HG03066 (cell line): ENCODE data around the gene SEPTIN10.

ENCODE experiments used
- ATAC-seq: cut with Tn5 transposase; IDR thresholded peaks from one replicate; pipeline ENCODE4 v1.9.1; 2021; ENCODE audit warnings: low read depth; ENCODE audit not compliant: unreplicated experiment

Gene SEPTIN10

DNA sequence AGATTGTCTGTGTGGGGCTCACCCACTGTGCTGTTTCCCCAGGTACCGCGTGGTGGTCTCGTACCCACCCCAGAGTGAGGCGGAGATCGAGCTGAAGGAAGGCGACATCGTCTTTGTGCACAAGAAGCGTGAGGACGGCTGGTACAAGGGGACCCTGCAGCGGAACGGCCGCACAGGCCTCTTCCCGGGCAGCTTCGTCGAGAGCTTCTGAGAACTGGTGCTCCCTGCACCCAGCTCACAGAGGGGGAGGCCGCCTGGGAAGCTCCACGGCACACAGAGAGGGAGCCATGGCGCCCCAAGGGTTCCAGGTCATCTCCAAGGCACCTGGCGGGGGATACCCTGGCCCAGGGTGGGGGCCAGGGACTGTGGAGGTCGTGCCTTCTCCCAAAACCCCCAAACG lies 112.3 kb downstream of the SEPTIN10 start:
- no peak for ATAC-seq

DNA sequence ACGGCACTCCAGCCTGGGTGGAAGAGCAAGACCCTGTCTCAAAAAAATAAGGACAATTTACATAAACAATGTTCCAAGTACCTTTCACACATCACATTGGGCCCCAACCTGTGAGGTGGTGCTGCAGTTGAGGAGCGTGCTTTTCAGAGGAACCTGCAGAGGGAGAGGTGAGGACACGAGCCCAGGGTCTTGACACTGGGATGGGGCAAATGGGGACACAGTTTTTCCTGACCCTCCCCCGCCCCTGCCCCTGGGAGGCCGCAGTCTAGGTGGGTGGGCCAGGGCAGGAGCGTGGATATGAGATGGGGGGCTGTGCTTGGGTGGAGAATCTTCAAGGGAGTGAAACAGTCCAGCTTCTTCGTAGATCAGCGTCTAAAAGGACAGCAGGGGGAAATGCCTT lies 112.9 kb downstream of the SEPTIN10 start:
- no peak for ATAC-seq

DNA sequence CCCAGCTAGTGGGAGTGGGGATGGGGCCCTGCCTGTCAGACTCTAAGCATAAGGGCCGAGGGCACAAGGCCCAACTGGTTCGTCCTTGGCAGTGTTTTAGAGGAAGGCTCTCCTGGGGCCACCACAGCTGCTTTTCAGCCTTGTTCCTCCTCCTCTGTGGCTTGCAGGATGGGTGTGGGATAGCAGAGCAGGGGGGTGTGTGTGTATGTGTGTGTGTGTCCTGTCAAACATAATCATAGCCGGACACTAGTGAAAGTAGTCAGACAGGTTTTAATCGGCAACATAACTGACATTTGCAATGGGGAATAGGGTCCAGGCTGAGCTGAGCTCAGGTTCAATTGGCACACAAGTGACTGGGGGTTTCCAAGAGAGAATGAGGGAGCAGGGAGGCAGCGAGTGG lies 114.2 kb downstream of the SEPTIN10 start:
- no peak for ATAC-seq

DNA sequence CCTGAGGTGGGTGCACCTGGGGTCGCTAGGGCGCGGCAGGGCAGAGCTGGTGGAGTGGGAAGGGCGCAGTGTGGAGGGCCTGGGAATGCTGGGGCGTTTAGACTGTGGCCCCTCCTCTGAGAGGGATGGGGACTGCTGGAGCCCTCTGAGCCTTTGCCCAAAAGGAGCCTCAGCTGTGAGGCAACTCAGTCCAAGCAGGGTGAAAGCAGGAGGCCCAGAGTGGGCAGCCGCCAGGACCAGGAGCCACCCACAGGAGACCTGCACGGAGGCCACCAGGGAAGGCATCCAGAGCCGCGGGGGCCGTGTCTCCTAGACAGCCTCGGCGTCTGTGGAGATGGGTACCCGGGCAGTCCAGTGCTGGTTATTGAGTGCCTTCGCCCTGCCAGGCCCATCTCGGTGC lies 114.9 kb downstream of the SEPTIN10 start:
- no peak for ATAC-seq

DNA sequence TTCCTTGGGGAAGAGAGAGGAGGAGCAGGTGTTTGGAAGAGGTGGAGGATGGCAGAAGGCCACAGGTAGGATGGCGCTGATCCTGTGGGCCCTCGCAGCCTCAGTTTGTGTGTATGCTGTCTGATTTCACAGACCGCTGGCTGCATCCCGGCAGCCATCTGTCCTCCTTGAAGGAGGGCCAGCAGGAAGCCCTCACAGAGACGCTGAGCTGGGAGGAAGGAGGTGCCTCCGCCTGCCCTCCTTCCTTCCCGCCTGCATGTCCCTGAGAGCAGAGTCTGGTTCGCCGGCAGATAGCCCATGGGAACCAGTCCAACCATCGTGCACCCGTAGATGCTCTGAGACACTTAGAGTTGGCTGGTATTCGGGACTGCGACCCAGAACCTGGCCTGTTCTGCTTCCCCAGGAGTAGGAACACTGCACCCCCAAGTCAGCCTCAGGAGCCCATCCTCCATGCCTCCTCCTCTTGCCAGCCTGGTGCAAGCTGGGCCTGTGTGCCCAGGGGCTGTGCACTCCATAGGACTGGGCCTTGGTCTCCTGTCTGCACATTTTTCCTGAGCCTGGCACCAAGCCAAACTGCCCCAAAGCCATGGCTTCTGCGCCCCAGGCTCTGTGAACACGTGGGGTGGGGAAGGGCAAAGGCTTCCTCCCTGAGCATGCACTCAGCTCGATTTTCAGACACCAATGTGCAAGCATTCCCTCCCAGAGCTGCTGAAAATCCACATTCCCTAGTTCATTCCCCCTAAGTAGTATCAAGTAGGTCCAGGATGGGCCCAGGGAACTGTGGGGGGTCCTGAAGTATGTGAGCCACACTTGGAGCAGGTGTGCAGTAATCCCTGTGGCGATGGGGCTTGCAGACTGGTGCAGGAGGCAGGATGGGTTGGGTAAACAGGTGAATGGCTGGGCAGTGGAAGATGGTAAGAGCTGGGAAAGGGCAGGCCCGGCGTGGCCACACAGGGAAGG lies 115.6 kb downstream of the SEPTIN10 start:
- ATAC-seq, result no peak

DNA sequence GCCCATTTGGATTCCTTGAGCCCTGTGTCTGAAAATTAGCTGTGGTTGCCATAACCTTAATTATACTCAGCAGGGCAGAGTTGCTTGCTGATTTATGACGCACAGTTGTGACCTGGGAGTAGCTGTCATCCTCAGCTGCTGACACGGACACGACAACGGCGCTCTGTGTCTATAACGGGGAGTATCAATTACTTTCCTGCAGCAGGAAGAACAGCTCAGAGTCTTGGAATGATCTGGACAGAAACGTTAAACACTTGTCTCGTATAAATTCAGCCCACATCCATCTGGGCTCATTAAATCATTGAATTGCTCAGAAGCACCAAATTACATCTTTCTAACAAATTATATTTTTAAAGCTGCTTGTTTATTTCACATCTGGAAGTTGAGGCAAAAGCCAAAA lies 116.3 kb downstream of the SEPTIN10 start:
- no peak for ATAC-seq

DNA sequence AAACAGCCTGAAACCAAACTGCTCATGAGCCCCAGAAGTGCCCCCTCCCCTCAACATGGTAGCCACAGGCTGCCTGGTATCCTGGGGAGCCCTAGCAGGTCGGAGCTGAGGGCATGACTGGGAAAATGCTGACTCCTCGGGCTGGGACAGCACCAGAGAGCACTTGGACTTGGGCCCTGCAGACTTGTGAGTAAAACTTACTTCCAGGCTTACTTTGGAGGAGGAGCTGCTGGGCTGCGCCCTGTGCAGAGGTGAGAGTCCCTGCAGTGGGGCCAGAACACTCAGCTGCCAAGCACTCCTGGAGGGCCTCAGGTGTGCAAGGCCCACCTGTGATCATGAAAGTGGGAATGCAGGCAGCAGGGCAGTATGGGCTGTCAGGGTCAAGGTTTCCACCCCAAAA lies 119.4 kb downstream of the SEPTIN10 start:
- ATAC-seq, result no peak

DNA sequence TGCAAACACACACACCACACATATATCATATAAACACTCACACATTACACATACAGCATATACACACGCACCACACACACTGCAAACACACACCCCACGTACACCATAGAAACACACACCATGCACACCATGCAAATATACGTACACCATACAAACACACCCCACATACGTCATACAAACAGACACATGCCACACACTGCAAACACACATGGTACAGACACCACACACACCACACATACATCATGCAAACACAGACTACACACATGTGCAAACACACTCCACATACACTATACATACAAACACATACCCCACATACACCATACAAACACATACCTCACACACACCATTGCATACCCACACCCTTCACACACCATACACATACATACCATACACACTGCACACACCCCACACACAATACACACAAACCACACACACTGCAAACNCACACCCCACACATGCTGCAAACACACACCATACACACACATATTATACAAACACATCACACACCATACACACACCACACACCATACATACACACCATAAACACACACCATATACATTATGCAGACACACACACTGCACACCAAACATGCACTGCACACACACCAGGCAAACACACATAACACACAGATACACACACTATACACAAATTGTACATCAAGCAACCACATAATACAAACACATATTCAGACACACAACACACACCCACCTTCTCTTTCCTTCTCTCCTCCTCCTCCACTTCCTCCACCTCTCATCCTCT lies 120.4 kb downstream of the SEPTIN10 start:
- ATAC-seq, result no peak
